ENCODE measurements around the gene CNOT6.

DNA sequence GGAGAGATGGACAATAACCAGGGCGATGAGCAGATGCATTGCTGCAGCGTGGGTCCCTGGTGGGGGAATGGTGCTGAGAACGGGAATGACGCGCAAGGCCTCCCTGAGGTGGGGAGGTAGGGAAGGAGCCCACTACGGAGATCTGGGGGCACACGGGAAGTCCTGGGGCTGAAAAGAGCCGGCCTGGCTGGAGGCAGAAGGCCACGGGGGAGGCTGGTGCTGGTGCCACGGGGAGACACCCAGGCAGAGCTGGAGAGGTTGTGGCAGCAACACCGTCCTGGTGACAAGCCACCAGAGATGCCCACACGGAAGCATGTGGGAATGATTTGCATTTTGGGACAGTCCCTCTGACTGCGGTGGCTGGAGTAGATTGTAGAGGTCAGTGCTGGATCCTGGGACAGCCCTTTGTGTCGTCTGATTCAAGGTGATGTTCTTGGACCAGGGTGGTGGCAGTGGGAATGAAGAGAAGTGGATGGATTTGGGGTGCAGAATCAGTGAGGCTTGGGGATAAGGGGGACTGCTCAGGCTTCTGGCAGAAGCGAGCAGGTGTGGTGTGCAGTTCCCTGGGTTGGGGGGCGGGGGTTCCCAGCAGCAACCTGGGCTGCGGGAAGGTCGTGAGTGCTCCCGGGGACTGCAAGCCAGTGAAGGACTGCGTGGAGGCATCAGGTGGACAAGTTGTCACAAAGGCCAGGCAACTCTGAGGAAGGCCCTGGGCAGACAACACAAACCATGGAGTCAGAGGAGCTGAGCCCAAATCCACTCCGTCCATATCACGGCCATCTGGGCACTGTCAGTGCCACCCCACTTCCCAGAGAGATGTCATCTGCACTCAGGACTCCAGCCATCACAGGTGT lies 25.2 kb upstream of the CNOT6 start:
- TF ChIP-seq, protein P1, sequence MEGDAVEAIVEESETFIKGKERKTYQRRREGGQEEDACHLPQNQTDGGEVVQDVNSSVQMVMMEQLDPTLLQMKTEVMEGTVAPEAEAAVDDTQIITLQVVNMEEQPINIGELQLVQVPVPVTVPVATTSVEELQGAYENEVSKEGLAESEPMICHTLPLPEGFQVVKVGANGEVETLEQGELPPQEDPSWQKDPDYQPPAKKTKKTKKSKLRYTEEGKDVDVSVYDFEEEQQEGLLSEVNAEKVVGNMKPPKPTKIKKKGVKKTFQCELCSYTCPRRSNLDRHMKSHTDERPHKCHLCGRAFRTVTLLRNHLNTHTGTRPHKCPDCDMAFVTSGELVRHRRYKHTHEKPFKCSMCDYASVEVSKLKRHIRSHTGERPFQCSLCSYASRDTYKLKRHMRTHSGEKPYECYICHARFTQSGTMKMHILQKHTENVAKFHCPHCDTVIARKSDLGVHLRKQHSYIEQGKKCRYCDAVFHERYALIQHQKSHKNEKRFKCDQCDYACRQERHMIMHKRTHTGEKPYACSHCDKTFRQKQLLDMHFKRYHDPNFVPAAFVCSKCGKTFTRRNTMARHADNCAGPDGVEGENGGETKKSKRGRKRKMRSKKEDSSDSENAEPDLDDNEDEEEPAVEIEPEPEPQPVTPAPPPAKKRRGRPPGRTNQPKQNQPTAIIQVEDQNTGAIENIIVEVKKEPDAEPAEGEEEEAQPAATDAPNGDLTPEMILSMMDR (IDR thresholded peaks at IDR 0.05), result no peak
- TF ChIP-seq POLR2A (IDR thresholded peaks at IDR 0.05) (no peak), POLR2AphosphoS5 (IDR thresholded peaks at IDR 0.05) (no peak)
